Middle frontal gyrus (tissue), 1 donor: ENCODE measurements around the gene CABP4.

Experiments
- DNase-seq: peaks from one replicate; pipeline ENCODE4 v3.0.0-alpha.2; 2015; ENCODE audit warnings: low spot score; ENCODE audit errors: extremely low spot score

CABP4 gene

GRCh38 chr11:67496113-67496512 is 41.0 kb downstream of the CABP4 start:
- no peak for DNase-seq

- no peak for DNase-seq
These were observed 42.6 kb downstream of the CABP4 start for GRCh38 chr11:67497656-67498291.

DNA sequence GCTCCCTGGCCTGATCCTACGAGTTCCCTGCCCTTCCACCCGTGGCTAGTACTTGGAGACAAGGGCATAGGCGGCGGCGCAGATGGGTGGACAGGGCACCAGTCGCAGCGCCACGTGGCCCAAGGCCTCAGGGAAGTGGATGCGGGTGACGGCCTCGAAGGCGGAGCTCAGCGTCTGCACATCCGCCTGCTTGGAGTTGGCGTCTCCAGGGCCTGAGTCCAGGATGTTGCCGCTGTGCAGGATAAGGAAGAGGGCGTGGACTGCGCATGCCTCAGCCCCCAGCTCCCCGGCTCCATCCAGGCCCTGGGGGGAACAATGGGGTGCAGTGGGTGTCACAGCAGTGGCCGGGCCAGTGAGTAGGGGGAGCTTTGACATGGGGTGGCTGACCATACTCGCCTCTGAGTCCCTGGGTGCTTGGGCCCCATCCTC is 43.4 kb downstream of the CABP4 start:
- DNase-seq = no peak

DNA sequence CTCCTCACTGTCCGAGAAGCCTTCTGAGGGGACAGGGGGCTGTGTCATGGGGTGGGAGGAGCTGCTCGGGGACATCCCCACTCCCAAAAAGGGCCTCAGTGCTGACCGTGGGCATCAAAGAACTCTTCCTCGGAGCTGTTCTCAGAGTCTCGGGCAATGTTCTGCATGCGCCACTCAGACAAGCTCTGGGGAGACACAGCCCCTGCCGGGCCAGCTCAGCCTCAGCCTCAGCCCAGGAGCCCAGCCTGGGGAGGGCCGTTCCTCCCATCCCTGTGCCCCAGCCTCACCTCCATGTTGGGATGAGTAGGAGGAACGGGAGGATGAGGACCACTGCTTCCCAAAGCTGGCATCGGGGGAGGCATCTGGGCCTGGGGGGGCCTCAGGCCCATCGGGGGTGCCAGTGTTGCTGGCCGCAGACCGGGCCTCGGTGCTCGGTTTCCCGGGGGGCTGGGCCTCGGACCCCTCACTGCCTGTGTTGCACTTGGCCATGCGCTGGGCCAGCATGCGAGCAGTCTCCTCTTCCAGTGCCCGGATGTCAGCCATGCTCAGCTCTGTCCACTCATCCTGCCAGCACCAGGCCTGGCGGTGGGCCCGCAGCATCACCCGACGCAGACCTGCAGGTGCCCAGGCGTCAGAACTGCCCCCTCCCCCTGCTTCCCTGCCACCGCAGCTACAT is 44.8 kb downstream of the CABP4 start:
- DNase-seq = no peak

DNA sequence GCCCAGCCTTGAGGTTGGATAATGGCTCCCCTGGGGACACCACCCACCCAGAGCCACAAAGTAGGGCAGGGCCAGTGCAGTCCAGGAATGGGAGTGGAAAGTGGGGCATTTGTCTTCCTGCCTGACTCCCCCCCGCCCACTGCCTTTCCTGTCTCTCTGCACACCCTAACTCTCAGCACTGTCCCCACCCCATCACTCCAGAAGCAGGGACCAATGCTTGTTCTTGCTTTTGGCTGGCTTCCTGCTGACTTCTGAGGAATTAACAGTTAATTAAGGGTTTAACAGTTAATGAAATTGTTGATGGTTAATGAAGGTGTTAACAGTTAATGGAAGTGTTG is 45.3 kb downstream of the CABP4 start:
- no peak for DNase-seq

DNA sequence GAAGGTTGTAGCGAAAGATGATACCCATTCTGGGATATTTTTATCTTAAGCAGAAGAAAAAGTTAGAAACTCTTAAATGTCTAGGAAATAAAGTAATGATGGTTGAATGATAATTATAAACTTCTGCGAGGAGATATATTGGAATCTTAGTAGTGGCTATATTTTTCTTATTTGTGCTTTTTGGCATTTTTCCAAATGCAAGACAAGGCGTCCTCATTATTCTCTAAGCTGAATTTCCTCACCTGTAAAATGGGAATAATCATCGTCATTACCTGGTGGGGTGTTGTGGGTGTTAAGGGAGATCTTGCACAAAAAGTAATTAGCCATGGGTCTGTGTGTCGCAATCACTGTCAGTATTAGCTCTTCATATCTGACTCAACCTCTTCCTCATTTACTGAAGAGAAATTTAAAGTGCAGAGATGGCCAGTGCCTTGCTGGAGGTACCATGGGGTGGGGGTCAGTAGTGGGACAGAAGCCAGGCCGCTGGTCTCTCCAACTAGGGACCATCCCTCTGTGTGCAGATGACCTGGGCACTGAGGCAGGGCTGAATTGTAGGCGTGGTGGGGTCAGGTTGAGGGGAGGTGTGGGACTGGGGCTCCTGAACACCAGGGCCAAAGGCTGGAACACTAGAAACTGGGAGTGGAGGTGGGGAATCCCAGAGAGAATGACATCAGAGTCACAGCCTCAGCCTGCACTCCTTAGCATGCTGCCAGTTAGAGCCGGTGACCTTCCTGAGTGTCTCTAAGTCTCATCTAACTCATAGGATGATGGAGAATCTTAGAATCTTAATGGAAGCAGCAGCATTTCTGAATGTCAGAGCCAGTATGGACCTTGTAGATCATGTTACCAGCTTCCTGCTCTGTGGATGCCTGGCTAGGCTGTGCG is 45.9 kb downstream of the CABP4 start:
- no peak for DNase-seq

GRCh38 chr11:67501854-67502253 is 46.7 kb downstream of the CABP4 start:
- DNase-seq = no peak

- DNase-seq = no peak
These were observed 47.3 kb downstream of the CABP4 start for GRCh38 chr11:67502328-67502979.

DNA sequence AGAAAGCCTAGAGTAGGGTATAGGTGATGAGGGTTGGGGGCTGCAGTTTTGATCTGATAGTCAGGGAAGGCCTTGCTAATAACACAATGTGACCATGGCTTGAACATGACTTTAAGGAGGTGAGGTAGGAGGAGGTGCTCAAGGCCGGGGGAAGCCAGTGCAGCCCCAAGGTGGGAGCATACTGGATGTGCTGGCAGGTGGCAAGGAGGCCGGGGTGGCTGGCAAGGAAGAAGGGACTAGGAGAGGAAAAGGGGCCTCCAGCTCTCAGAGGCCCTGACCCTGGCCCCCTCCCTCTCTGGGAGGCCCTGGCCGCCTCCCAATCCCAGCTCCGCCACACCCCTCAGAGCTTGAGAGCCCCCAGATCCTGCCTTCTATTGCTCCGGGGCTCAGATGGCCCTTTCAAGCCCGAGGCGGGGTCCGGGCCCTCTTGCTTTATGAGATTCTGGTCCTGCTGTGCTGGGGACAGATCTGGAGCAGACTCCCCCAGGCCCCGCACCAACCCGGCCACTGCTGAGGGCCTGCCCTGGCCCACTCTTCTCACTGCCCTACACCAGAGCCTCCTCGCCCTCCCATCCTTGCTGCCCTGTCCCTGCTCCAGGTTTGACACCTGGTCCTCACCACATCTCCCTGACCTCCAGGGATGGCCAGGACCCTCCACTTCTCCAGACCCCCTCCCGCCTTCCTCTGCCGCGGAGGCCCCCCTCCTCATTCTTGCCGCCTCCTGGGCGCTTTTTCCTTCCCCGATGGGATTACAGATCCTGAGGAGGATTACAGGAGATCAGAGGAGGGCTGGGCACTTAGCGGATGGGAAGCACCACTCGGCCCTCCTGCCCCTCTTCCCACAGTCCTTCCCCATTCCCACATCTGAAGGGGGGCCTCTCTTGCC is 48.2 kb downstream of the CABP4 start:
- DNase-seq = no peak

DNA sequence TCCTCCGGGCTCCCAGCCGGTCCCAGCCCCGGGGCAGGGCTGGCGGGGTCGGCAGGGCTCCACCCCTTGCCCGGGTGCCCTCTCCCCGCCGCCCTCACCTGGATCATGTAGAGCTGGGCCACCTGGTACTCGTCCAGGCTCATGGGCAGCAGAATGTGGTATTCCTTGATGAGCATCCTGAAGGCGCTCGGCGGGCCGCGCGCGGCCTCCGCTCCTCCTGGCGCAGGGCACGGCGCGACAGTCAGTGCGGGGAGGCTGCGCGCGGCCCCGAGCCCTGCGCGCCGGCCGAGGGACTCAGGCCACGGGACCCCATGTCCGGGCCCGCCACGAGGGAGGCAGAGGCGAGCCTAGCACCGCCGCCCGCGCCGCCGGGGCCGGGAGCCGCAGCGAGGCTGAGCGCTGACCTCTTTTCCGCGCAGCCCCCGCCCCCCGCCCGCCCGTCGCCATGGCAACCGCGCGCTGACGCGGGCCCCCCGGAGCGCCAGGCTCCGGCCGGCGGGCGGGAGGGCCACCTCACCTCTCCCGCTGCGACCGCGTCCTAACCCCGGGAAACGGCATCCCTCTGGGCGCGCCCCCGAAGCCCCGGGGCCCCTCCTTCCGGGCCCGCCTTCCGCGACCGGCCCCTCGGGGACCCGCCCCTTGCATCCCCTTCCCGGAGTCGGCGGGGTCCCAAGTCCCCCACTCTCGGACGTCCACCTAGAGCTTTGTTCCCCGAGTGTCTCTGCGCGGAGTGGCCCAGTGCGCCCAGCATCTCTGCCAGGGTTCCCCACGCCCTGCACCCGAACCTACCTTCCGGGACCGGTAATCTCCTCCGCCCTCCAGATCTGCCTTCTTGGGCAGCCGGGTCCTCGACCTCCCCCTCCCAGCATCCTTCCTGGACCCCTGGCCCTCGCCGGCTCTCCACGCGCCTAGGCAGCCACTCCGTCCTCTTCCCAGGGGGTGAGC is 49.1 kb downstream of the CABP4 start:
- DNase-seq = no peak

DNA sequence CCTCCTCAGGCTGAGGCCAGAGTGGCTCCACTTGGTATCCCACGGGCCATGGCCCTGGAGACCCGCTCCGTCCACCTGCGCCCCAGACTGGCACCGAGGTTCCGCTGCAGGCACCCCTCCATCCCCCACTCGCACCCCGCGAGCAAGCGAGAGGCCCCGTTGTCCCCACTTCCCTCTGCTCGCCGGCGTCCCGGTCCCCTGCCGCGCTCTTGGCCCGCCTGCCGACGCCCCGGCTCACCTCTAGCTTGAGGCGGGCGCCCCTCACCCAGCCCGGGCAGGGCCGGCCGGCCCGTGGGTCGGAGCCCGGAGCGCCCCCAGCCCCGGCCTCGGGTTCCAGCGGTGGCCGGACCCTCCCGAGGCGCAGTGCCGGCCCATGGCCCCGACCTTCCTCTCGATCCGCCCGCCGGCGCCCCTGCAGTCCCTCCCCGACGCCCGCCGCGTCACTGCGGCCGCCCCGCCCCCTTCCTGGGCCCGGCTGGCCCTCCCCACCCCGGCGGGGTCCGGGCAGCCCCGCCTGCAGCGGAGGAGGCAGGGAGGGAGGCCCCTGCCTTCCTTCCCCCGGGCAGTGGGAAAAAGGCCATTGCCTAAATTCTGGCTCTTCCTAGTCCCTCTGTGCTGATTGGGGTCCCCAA is 49.9 kb downstream of the CABP4 start, which contains the start of gene PITPNM1:
Gene PITPNM1 (minus strand): TSS at position 414 of the 632 bp plus-strand sequence. CDS start 1,183 bp downstream, outside the sequence.
- no peak for DNase-seq

- DNase-seq = peak; percentile 71
These were observed 50.6 kb downstream of the CABP4 start for GRCh38 chr11:67505605-67506396.

- no peak for DNase-seq
These were observed 51.4 kb downstream of the CABP4 start for GRCh38 chr11:67506426-67507051.

DNA sequence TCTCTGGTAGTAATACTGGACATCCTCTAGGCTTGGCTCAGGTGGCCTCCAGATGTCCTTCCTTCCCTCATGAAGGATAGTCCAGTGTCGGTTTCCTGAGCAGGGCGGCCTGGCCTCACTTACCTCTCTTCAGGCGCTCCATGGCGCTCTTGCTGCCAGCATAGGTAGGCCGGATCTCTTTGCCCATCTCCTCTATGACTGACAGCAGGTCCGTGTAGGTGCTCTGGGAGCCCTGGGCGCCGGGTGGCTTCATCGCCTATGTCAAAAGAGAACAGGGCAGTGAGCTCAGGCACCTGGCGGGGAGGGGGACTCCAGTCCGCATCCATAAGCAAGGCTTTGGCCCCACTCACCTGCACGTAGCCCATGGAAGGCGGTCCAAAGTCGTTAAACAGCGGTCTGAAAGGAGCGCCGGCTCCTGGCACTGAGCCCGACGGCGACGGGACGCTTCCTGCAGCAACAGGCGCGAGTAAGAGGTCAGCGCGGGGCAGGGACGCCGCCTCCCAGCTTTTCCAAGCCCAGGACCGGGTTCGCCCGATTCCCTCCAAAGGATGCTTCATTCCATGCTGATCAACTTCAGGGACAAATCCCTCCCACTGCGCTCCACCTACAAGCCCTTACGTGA is 52.2 kb downstream of the CABP4 start:
- no peak for DNase-seq

- DNase-seq = peak; percentile 97
These were observed 52.8 kb downstream of the CABP4 start, which contains the start of gene CDK2AP2 for GRCh38 chr11:67507864-67508485. Gene CDK2AP2, minus strand, starts transcription at chr11:67508162. Its CDS starts 80 bp downstream, at chr11:67508082.

DNA sequence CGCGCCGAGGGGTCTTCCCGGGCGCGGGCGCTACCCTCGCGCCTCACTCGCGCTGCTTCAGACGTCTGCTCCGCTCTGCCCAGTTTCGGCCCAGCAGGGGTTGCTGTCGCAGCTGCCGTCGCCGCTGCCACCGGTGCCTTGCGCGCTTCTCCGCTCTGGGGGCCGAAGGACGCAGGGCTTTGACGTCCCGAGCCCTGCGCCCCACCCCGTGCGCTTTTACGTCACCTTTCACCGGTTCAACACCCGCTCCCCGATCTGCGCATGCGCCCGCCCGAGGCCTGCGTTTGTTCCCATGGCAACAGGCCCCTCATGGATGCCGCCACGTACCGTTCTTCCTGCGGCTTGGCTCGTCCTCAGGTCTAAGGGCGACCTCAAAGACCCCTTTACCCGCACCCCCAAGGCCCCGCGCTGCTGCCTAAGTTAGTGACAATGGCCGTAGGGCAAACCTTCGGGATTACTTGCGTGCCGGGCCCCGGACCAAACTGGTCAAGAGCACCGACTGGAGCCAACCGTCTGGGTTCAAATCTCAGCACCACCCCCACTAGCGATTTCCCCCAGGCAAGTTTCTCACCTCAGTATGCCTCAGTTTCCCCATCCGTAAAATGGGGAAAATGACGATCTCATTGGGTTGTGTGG is 53.5 kb downstream of the CABP4 start:
- peak; percentile 95 for DNase-seq
